GM04503 (cell line): ENCODE data around the gene VAV1.
"Not testable (repeated sequence)": the region's sequence is repeated elsewhere in the genome, so short reads cannot be mapped to it uniquely, and the experiment has no call there.

Experiments
- DNase-seq: peaks from one replicate; pipeline ENCODE4 v3.0.0-alpha.2; 2012; ENCODE audit warnings: low read depth

VAV1 gene

DNA sequence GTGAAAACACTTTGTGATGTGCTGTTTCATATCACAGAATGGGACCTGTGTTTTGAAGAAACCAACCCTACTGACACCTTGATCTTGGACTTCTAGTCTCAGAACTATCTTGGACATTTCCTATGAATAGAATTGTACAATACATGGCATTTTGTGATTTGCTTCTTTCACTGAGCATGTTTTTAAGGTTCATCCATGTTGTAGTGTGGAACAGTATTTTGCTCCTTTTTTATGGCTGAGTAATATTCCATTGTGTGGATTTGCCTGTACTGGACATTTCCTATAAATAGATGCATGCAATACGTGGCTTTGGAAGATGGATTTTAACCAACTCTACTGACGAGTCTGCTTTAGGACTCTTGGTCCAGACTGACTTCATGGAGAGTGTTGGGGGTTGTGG, 46.8 kb downstream of the VAV1 start:
- no peak for DNase-seq

- DNase-seq: no peak
Measured at GRCh38 chr19:6820237-6820636, 47.7 kb downstream of the VAV1 start.

DNA sequence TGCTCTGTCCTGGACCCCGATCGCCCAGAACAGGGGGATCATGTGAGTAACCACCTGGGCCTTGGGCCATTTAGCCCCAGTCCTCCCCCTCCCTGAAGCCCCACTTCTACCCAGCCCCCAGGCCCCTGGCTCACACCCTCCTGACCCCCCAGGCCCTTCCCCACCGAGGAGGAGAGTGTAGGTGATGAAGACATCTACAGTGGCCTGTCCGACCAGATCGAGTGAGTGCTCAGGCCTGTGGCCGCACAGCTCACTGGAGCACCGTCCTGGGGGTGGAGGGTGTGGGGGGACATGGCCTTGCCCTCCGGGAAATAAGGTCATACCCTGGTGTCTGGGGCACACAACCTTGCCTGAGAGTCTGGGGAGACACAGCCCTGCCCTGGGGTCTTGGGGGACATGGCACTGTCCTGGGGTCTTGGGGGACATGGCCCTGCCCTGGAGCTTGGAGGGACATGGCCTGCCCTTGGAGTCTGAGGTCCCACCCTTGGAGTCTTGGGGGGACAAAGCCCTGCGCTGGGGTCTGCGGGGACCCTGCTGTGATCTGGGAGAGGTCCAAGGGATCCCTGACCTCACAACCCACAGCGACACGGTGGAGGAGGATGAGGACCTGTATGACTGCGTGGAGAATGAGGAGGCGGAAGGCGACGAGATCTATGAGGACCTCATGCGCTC, 49.3 kb downstream of the VAV1 start:
- no peak for DNase-seq

GRCh38 chr19:6822311-6822670, 49.8 kb downstream of the VAV1 start:
- no peak for DNase-seq

- no peak for DNase-seq
Measured at GRCh38 chr19:6825076-6825774, 52.7 kb downstream of the VAV1 start.

DNA sequence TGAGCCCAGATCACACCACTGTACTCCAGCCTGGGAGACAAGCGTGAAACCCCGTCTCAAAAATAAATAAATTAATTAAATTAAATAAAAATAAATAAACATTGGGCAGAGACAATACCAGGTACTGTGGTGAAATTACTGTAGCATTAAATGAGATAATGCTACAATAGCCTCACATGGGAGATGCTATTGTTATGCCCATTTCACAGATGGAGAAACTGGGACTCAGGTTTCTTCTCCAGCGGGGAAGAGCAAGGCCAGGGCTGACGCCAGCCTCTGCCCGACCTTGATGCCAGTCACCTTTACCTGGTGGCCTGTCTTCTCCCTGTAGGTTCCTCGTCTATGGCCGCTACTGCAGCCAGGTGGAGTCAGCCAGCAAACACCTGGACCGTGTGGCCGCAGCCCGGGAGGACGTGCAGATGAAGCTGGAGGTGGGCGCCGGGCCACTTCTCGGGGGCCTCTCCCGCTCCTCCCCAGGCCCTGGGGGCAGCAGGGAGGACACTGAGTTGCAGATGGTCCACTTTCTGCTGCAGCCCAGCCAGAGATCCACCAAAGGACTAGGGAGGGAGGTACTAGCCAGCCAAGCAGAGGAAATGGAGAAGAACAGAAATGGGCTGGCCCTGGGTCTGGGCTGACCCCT, 53.9 kb downstream of the VAV1 start:
- DNase-seq: no peak

DNA sequence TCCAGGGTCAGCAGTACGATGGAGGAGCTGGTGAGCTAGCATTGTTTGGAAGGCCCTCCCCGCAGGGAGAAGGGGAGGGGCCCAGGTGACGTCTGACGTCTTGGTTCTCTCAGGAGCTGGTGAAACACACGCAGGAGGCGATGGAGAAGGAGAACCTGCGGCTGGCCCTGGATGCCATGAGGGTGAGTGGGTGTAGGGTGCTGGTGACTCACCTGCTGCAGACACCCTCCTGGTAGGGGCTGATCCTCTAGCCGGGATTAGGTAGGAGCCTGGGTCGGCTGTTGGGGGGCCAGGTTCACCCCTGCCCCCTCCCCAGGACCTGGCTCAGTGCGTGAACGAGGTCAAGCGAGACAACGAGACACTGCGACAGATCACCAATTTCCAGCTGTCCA, 55.8 kb downstream of the VAV1 start:
- DNase-seq: no peak

- no peak for DNase-seq
Measured at GRCh38 chr19:6828698-6829633, 56.5 kb downstream of the VAV1 start.

DNA sequence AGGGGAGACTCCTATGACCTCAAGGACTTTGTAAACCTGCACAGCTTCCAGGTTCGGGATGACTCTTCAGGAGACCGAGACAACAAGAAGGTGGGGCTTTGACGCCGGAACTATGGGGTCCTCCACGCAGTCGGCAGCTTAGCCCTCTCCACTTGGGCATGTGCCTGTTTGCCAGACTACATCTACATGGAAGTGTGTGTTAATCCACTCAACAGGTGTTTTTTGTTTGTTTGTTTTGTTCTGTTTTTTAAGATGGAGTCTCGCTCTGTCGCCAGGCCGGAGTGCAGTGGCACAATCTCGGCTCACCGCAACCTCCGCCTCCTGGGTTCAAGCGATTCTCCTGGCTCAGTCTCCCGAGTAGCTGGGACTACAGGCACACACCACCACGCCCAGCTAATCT, 57.3 kb downstream of the VAV1 start:
- DNase-seq: not testable (repeated sequence)

- not testable (repeated sequence) for DNase-seq
Measured at GRCh38 chr19:6831084-6831483, 58.6 kb downstream of the VAV1 start.

- DNase-seq: no peak
Measured at GRCh38 chr19:6832412-6832811, 59.9 kb downstream of the VAV1 start.

- no peak for DNase-seq
Measured at GRCh38 chr19:6833166-6833790, 60.8 kb downstream of the VAV1 start.

DNA sequence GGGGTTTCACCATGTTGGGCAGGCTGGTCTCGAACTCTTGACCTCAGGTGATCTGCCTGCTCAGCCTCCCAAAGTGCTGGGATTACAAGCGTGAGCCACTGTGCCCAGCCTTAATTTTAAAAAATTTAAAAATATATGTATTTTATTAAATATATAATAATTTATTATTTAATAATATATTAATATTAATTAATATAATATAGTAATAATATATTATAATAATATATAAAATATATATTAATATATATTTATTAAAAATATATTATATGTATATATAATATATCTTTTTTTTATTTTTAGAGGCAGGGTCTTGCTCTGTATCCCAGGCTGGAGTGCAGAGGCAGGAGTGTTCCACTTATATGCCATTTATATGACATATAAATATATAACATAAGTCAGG, 61.9 kb downstream of the VAV1 start:
- DNase-seq: no peak

GRCh38 chr19:6835501-6835900, 63.0 kb downstream of the VAV1 start:
- no peak for DNase-seq

- no peak for DNase-seq
Measured at GRCh38 chr19:6837525-6837924, 65.0 kb downstream of the VAV1 start.

- no peak for DNase-seq
Measured at GRCh38 chr19:6838062-6838655, 65.7 kb downstream of the VAV1 start.

- DNase-seq: no peak
Measured at GRCh38 chr19:6842871-6843607, 70.5 kb downstream of the VAV1 start.

DNA sequence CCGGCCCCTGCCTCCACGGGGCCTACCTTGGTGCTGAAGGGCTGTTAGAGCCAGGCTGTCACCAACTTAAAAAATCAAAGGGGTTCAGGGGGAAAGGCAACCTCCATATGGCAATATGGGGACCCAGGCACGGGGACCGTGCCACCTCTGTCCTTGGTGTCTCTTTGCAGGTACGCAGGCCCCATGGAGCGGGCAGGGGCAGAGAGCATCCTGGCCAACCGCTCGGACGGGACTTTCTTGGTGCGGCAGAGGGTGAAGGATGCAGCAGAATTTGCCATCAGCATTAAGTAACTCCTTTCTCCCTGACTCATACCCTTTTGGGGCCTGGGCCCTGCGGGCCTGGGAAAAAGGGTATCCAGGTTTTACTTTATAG, 75.3 kb downstream of the VAV1 start:
- no peak for DNase-seq

DNA sequence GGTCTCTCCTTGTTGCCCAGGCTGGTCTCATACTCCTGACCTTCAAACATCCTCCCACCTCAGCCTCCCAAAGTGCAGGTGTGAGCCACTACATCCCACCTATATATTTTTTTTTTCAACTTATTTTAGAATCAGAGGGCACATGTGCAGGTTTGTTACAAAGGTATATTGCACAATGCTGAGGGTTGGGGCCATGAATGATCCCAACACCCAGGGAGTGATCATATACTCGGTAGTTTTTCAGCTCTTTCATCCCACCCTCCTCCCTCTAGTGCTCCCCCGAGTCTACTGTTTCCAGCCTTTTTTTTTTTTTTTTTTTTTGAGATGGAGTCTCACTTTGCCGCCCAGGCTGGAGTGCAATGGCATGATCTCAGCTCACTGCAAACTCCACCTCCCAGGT, 76.5 kb downstream of the VAV1 start:
- DNase-seq: no peak

DNA sequence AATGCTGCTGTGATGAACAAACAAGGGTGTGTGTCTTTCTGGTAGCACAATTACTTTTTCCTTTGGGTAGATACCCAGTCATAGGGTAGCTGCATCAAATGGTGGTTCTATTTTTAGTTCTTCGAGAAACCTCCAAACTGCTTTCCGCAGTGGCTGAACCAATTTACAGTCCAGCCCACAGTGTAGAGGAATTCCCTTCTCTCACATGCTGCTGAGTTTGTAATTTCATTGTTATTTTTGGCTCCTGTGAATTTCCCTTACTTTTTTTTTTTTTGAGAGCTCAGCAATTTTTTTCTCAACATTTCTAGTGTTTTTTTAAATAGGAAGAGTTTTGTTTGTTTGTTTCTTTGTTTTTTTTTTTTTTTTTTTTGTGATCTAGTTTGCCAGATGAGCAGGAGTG, 77.4 kb downstream of the VAV1 start:
- DNase-seq: no peak

DNA sequence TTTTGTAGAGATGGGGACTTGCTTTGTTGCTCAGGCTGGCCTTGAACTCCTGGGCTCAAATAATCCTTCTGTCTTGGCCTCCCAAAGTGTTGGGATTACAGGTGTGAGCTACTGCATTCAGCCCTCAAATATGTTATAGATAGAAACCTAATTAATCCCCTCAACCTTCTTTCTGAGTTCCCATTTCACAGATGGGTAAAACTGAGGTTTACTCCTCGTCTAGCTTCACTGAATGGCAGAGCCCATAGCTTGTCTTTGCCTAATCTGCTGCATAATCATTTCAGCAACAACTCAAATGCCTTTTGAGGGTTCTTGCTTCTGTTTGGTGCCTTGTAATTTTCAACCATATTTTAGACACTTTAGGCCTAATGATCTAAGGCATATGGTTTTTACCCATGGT, 78.9 kb downstream of the VAV1 start:
- DNase-seq: no peak
